Neutrophil (primary cell): ENCODE measurements around the gene ACY1.
"Not testable (repeated sequence)": the region's sequence is repeated elsewhere in the genome, so short reads cannot be mapped to it uniquely, and the experiment has no call there.

Experiments used
- H3K27ac ChIP-seq: fragments of 200-600 bp; sonication (generic); 2 replicates; pipeline ENCODE4 v1.5.1; 2016; ENCODE audit warnings: mild to moderate bottlenecking, moderate library complexity
- H3K27me3 ChIP-seq: fragments of 200-600 bp; sonication (generic); 2 replicates; pipeline ENCODE4 v1.6.0; 2016; ENCODE audit warnings: mild to moderate bottlenecking
- H3K36me3 ChIP-seq: fragments of 200-600 bp; sonication (generic); 2 replicates; pipeline ENCODE4 v1.5.1; 2017
- H3K4me1 ChIP-seq, 2 experiments: fragments of 200-600 bp in 1 of 2; sonication (generic) in 1 of 2; 1 replicate in 1 of 2; 2 replicates in 1 of 2; pipeline versions ENCODE4 v1.5.1 to v1.6.1; 2013 to 2016; ENCODE audit warnings: low read depth in 1 of 2, low read length in 1 of 2, mild to moderate bottlenecking in 1 of 2, moderate library complexity in 1 of 2; ENCODE audit not compliant: control insufficient read depth in 1 of 2, insufficient read depth in 1 of 2
- H3K4me3 ChIP-seq, 2 experiments: fragments of 200-600 bp in 1 of 2; sonication (generic) in 1 of 2; 1 replicate in 1 of 2; 2 replicates in 1 of 2; pipeline ENCODE4 v1.5.1; 2013 to 2016; ENCODE audit warnings: low read depth in 1 of 2, low read length in 1 of 2, mild to moderate bottlenecking in 1 of 2, moderate library complexity in 1 of 2
- H3K9me3 ChIP-seq: fragments of 200-600 bp; sonication (generic); 2 replicates; pipeline ENCODE4 v1.5.1; 2016
- CTCF ChIP-seq: fragments of 200-600 bp; sonication (generic); IDR thresholded peaks from 2 replicates; pipeline ENCODE4 v1.5.1; 2016; ENCODE audit warnings: antibody characterized with exemption

Gene ACY1

GRCh38 chr3:52030714-52031310 lies 47.5 kb downstream of the ACY1 start:
- TF ChIP-seq CTCF, result no peak
- H3K27me3 ChIP-seq, result no peaks in the 10 kb centered on the region
- H3K9me3 ChIP-seq, result no peaks in the 10 kb centered on the region
- no peak overlapping the region for H3K27ac ChIP-seq
- H3K4me1 ChIP-seq, result no peaks in the 10 kb centered on the region
- H3K4me3 ChIP-seq, result no peak overlapping the region
- H3K36me3 ChIP-seq, result no peaks in the 10 kb centered on the region

GRCh38 chr3:52031896-52032295 lies 48.6 kb downstream of the ACY1 start:
- Histone ChIP-seq H3K9me3 (no peaks in the 10 kb centered on the region), H3K4me1 (no peaks in the 10 kb centered on the region), H3K36me3 (no peaks in the 10 kb centered on the region), H3K27me3 (no peaks in the 10 kb centered on the region), H3K27ac (no peak overlapping the region), H3K4me3 (no peak overlapping the region)
- TF ChIP-seq CTCF, result no peak

GRCh38 chr3:52032702-52033408 lies 49.5 kb downstream of the ACY1 start:
- no peaks in the 10 kb centered on the region for H3K4me1 ChIP-seq
- no peaks in the 10 kb centered on the region for H3K27me3 ChIP-seq
- TF ChIP-seq CTCF, result no peak
- no peaks in the 10 kb centered on the region for H3K9me3 ChIP-seq
- no peak overlapping the region for H3K4me3 ChIP-seq
- no peak overlapping the region for H3K27ac ChIP-seq
- no peaks in the 10 kb centered on the region for H3K36me3 ChIP-seq

- not testable (repeated sequence) for H3K27me3 ChIP-seq, H3K36me3 ChIP-seq, H3K4me1 ChIP-seq, H3K9me3 ChIP-seq, H3K27ac ChIP-seq, H3K4me3 ChIP-seq
Observed at GRCh38 chr3:52033748-52034147, 50.4 kb downstream of the ACY1 start.

- Histone ChIP-seq H3K9me3 (no peaks in the 10 kb centered on the region), H3K4me1 (no peaks in the 10 kb centered on the region), H3K27me3 (no peaks in the 10 kb centered on the region), H3K36me3 (no peaks in the 10 kb centered on the region), H3K27ac (no peak overlapping the region), H3K4me3 (no peak overlapping the region)
- no peak for TF ChIP-seq CTCF
Observed at GRCh38 chr3:52034212-52034611, 50.9 kb downstream of the ACY1 start.

GRCh38 chr3:52034651-52035050 lies 51.3 kb downstream of the ACY1 start:
- no peak overlapping the region for H3K4me3 ChIP-seq
- TF ChIP-seq CTCF, result no peak
- no peaks in the 10 kb centered on the region for H3K4me1 ChIP-seq
- H3K27me3 ChIP-seq, result no peaks in the 10 kb centered on the region
- no peaks in the 10 kb centered on the region for H3K36me3 ChIP-seq
- H3K27ac ChIP-seq, result no peak overlapping the region
- H3K9me3 ChIP-seq, result no peaks in the 10 kb centered on the region
